Heart left ventricle (tissue), 16 donors: ENCODE data around the gene RADX. TPM values are rescaled to one million over a fixed set of nuclear protein-coding genes. Genes with fewer than 3 reads are reported as not detected.
A peak's percentile ranks its signal among the peaks of the same experiment; 100 is the strongest.

Experiments used
- ATAC-seq, 4 donors: fragments of 200-7000 bp; cut with Tn5 transposase; one replicate each; pipeline ENCODE4 v1.9.1; 2020 to 2022; ENCODE audit warnings: moderate library complexity in 4 of 4, mild to moderate bottlenecking in 3 of 4, moderate number of reproducible peaks in 1 of 4
- DNase-seq, 5 donors: peaks; one replicate each; pipeline ENCODE4 v3.0.0-alpha.2; 2020
- H3K27ac ChIP-seq, 12 donors: fragments of 200-600 bp; sonication (generic) in 4 of 12; one replicate each; pipeline versions ENCODE4 v1.5.0 to v1.8.0; 2016 to 2022; ENCODE audit warnings: mild to moderate bottlenecking in 2 of 12
- H3K27me3 ChIP-seq, 9 donors: fragments of 200-600 bp; sonication (generic) in 2 of 9; one replicate each; pipeline versions ENCODE4 v1.5.1 to v1.8.0; 2016 to 2022; ENCODE audit warnings: mild to moderate bottlenecking in 3 of 9
- H3K36me3 ChIP-seq, 9 donors: fragments of 200-600 bp; sonication (generic) in 2 of 9; one replicate each; pipeline versions ENCODE4 v1.5.0 to v1.8.0; 2018 to 2022; ENCODE audit warnings: mild to moderate bottlenecking in 2 of 9
- H3K4me1 ChIP-seq, 12 donors: fragments of 200-600 bp; sonication (generic) in 4 of 12; one replicate each; pipeline versions ENCODE4 v1.5.0 to v1.8.0; 2016 to 2022; ENCODE audit warnings: mild to moderate bottlenecking in 3 of 12
- H3K4me3 ChIP-seq, 12 donors: fragments of 200-600 bp; sonication (generic) in 4 of 12; one replicate each; pipeline versions ENCODE4 v1.5.0 to v1.8.0; 2017 to 2022; ENCODE audit warnings: mild to moderate bottlenecking in 9 of 12, moderate library complexity in 4 of 12
- H3K9me3 ChIP-seq, 12 donors: fragments of 200-600 bp; sonication (generic) in 4 of 12; one replicate each; pipeline versions ENCODE4 v1.5.0 to v1.8.0; 2016 to 2022; ENCODE audit warnings: mild to moderate bottlenecking in 1 of 12
- POLR2A ChIP-seq, 2 donors: fragments of 450-650 bp; IDR thresholded peaks; one replicate each; pipeline ENCODE4 v1.6.1; 2017; ENCODE audit warnings: antibody characterized with exemption in 2 of 2, mild to moderate bottlenecking in 2 of 2, moderate library complexity in 2 of 2
- WGBS, 4 donors: extraction: QIAGEN DNeasy Blood & Tissue Kit in 2 of 4; methylation state at CpG; one replicate each; pipeline versions ENCODE4 v1.1.5 to v1.1.7; 2013 to 2018; 5-methylcytosine and 5-hydroxymethylcytosine counted together
- intact Hi-C, 10 donors: fragments of 100-400 bp; cut with DNase I; formaldehyde crosslinking; loops; one replicate each; pipeline versions ENCODE4 v1.11.1 to v1.14.2; 2022
- polyA plus RNA-seq, 2 donors: library from polyadenylated mRNA; stranded (reverse); fragments of 200-250 nt; gene quantifications; one replicate each; pipeline ENCODE4 v1.2.3, GENCODE V29; 2013
- total RNA-seq, 9 donors: library from RNA; depleted of rRNA in 2 of 9; stranded (reverse); fragments of >200 nt in 2 of 9; fragmentation: NEBNext Ultra II Directional in 3 of 9; extraction: Animal tissue kit (Norgen Biotek cat#: 25700) in 3 of 9; gene quantifications; one replicate each; pipeline versions ENCODE4 v1.1.0 to v1.2.4, GENCODE V29; 2016 to 2023
- TF ChIP-seq, protein P1 (sequence below), 12 donors: fragments of 200-600 bp; sonication (generic) in 4 of 12; IDR thresholded peaks; one replicate each; pipeline versions ENCODE4 v1.5.0 to v1.8.0; 2018 to 2022; ENCODE audit warnings: antibody characterized with exemption in 12 of 12, mild to moderate bottlenecking in 5 of 12
- donor health status: ischemic (EF 13 %, LVEDD 7.1; RV severe dilation, severe dysfunction).
- donor health status: healthy with polysubstance abuse.
- donor health status: DM: no; HTN: yes; CAD: no.
- donor health status: DM: no; HTN: no; CAD: no.
- donor health status: ischemic (EF 25% LVEDD 6.9; RV normal size, moderate dysfunction).
- donor health status: ischemic (EF 25% LVEDD 5.7; RV mildly dilated, moderate dysfunction).
- donor health status: healthy.
- donor health status: DM: yes; HTN: yes; CAD: no.
- donor health status: ischemic (EF 35%, LVEDD 5.7; RV mildly dilated, moderate dysfunction).
- donor health status: nonischemic (EF 11% LVEDD 7.7; RV severe dilation, severe dysfunction).
- donor health status: DM: yes; HTN: yes; CAD: no.
- donor health status: PGD.
- donor health status: ischemic (EF 29% LVEDD 5.4; RV normal size, mild dysfunction).
- donor health status: nonischemic (EF 23%, LVEDD 6.1; RV moderate dilation, normal function).

Gene RADX
- total and polyA plus RNA-seq, 11 donors = 0.38 to 2.5 (median 1.1) TPM

DNA sequence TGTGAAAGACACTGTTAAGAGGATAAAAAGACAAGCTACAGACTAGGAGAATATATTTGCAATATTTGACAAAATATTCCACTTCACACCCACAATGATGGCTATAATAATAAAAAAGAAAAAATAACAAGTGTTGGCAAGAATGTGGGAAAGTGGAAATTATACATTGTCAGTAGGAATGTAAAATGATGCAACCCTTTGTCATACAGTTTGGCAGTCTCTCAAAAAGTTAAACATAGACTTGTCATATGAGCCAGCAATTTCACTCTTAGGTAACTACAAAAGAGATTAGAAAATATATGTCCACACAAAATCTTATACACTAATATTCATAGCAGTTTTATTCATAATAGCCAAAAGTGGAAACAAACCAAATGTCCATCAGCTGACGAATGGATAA, 5.2 kb upstream of the RADX start:
- no peak overlapping the region for H3K4me3 ChIP-seq
- intact Hi-C loops = no loop called here
- no peak for TF ChIP-seq POLR2A (IDR thresholded peaks at IDR 0.05)
- TF ChIP-seq, protein P1, sequence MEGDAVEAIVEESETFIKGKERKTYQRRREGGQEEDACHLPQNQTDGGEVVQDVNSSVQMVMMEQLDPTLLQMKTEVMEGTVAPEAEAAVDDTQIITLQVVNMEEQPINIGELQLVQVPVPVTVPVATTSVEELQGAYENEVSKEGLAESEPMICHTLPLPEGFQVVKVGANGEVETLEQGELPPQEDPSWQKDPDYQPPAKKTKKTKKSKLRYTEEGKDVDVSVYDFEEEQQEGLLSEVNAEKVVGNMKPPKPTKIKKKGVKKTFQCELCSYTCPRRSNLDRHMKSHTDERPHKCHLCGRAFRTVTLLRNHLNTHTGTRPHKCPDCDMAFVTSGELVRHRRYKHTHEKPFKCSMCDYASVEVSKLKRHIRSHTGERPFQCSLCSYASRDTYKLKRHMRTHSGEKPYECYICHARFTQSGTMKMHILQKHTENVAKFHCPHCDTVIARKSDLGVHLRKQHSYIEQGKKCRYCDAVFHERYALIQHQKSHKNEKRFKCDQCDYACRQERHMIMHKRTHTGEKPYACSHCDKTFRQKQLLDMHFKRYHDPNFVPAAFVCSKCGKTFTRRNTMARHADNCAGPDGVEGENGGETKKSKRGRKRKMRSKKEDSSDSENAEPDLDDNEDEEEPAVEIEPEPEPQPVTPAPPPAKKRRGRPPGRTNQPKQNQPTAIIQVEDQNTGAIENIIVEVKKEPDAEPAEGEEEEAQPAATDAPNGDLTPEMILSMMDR (IDR thresholded peaks at IDR 0.05) = no peak
- WGBS, 4 donors = 48 to 84% (median 64%) methylated on average over 1 of the region's 1 CpG
- H3K27ac ChIP-seq = no peak overlapping the region
- no peaks in the 10 kb centered on the region for H3K9me3 ChIP-seq
- DNase-seq (no peak), ATAC-seq (no peak)
- no peaks in the 10 kb centered on the region for H3K4me1 ChIP-seq
- no peaks in the 10 kb centered on the region for H3K36me3 ChIP-seq
- peaks cover 0 to 2% (median 0%) of the 10 kb centered on the region in 9 donors for H3K27me3 ChIP-seq

DNA sequence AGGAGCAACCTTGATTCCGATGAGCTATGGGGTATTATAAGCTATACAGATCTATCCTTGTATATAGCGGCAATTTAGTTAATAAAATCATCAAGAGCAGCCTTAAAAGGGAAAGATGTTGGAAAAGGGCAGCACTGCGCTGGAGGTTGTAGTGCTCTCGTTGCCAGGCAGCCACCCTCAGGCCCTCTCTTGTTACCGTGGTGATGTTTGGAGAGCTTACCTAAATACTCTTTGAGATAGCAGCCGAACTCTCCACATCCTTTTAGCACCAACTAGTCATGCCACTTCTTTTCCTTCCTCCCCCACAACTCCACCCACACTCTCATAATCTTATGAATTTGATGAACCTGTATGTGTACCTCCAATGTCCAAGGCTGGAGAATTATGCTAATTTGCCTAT, 3.8 kb upstream of the RADX start:
- Histone ChIP-seq H3K27me3 (peaks cover 0 to 5% (median 0%) of the 10 kb centered on the region in 9 donors), H3K36me3 (no peaks in the 10 kb centered on the region), H3K4me1 (no peaks in the 10 kb centered on the region), H3K27ac (no peak overlapping the region), H3K4me3 (no peak overlapping the region), H3K9me3 (no peaks in the 10 kb centered on the region)
- WGBS, 4 donors = 40 to 49% (median 42%) methylated on average over 6 of the region's 6 CpGs
- ATAC-seq (no peak), DNase-seq (no peak)
- intact Hi-C loops = no loop called here
- TF ChIP-seq POLR2A (IDR thresholded peaks at IDR 0.05) = no peak
- TF ChIP-seq, protein P1 (IDR thresholded peaks at IDR 0.05) = no peak

DNA sequence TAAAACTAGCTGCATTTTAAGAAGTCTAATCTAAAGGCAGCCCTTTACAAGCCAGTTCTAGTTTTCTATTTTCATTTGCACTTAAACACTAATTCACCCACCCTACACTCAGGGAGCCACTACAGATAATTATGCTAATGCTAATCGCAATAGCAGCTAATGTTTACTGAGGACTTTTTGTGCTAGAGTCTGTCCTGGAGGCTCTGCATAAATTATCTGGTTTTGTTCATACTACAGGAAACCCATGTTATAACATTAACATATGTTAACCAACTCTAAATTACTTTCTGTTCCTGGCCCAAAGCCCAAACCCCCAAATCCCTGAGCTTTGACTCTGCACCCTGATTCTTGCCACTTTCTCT, 480 bp upstream of the RADX start:
- Histone ChIP-seq H3K27me3 (peaks cover 0 to 17% (median 0%) of the 10 kb centered on the region in 9 donors), H3K27ac (no peak overlapping the region), H3K4me1 (no peaks in the 10 kb centered on the region), H3K9me3 (no peaks in the 10 kb centered on the region), H3K4me3 (peak overlapping the region in 11 of 12 donors; percentile 17 to 65 (median 53)), H3K36me3 (no peaks in the 10 kb centered on the region)
- WGBS, 4 donors = 9 to 44% (median 11%) methylated on average over 1 of the region's 1 CpG
- TF ChIP-seq, protein P1 (IDR thresholded peaks at IDR 0.05) = no peak
- no peak for TF ChIP-seq POLR2A (IDR thresholded peaks at IDR 0.05)
- DNase-seq (no peak), ATAC-seq (peak in 1 of 4 donors; percentile 8)
- intact Hi-C loops = no loop called here

DNA sequence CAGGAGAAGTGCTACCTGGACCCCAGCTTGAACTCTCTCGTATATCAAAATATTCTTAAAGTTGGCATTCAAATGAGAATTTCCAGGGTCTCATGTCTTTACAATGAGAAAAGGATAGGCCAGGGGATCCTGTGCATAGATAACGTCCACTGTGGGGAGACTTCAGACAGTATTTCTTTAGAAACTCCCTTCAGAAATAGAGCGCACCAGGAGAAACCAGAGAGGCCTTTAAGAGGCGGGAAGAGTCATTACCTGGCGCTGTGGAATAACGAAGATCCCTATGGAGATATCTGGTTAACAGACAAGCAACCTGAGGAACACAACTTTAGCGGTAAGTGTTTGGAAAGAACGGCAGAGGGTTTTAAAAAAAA, 600 bp downstream of the RADX start:
- no peaks in the 10 kb centered on the region for H3K9me3 ChIP-seq
- 1 to 25% (median 12%) methylated on average over 8 of the region's 8 CpGs for WGBS, 4 donors
- ATAC-seq (peak in 1 of 4 donors; percentile 35), DNase-seq (no peak)
- H3K4me3 ChIP-seq = peak overlapping the region in 11 of 12 donors; percentile 17 to 65 (median 53)
- no peaks in the 10 kb centered on the region for H3K36me3 ChIP-seq
- H3K27me3 ChIP-seq = peaks cover 0 to 21% (median 0%) of the 10 kb centered on the region in 9 donors
- no peaks in the 10 kb centered on the region for H3K4me1 ChIP-seq
- intact Hi-C loops = no loop called here
- TF ChIP-seq, protein P1 (IDR thresholded peaks at IDR 0.05) = no peak
- TF ChIP-seq POLR2A (IDR thresholded peaks at IDR 0.05) = no peak
- no peak overlapping the region for H3K27ac ChIP-seq
